ENCODE results near the gene PLA2G6. TPM values are rescaled to one million over a fixed set of nuclear protein-coding genes. Genes with fewer than 3 reads are reported as not detected.
A peak's percentile ranks its signal among the peaks of the same experiment; 100 is the strongest.

PLA2G6 gene
- polyA plus RNA-seq, 2 of the 4 experiments (the other 2 are of a cell fraction) = 7.4 to 7.6 TPM

GRCh38 chr22:38125038-38125610 lies 56.5 kb downstream of the PLA2G6 start:
- no peak for DNase-seq (ENCODE audit: low read depth in 1 of 2, low spot score in 1 of 2)
- CTCF ChIA-PET = interaction anchor here (5.1 kb wide), 1 partner anchor 11 kb away, joined by 36 read pairs; no protein-coding TSS in a partner anchor
- Histone ChIP-seq H3K4me1 (no peaks in the 10 kb centered on the region), H3K27ac (no peak overlapping the region), H3K9me3 (no peaks in the 10 kb centered on the region), H3K4me3 (no peak overlapping the region), H3K4me2 (no peak overlapping the region)
- ATAC-seq = no peak
- POLR2A ChIA-PET = no interaction called here
- WGBS (ENCODE audit: missing lambda C conversion rate) = 88% methylated on average over 7 of the region's 14 CpGs
- TF ChIP-seq BHLHE40 (IDR thresholded peaks at IDR 0.05; ENCODE audit: low read depth, low read length) (no peak), CEBPB (IDR thresholded peaks at IDR 0.05) (no peak), MYC (IDR thresholded peaks at IDR 0.05; ENCODE audit: borderline replicate concordance, low read length) (no peak), HEYL (CRISPR knock-in tag; IDR thresholded peaks at IDR 0.05) (no peak), ZC3H11A (IDR thresholded peaks at IDR 0.05) (no peak), HDAC2 (IDR thresholded peaks at IDR 0.05) (no peak), EP300 (IDR thresholded peaks at IDR 0.05) (no peak), ESRRA (IDR thresholded peaks at IDR 0.05; ENCODE audit: borderline replicate concordance, low read length) (no peak), MAFK (IDR thresholded peaks at IDR 0.05; ENCODE audit: partially characterized antibody) (no peak), FOSB (CRISPR knock-in tag; IDR thresholded peaks at IDR 0.05) (no peak), RNF2 (IDR thresholded peaks at IDR 0.05; ENCODE audit: borderline replicate concordance, low read depth) (no peak), PBX3 (IDR thresholded peaks at IDR 0.05) (no peak)
- TF ChIP-seq, protein P1, sequence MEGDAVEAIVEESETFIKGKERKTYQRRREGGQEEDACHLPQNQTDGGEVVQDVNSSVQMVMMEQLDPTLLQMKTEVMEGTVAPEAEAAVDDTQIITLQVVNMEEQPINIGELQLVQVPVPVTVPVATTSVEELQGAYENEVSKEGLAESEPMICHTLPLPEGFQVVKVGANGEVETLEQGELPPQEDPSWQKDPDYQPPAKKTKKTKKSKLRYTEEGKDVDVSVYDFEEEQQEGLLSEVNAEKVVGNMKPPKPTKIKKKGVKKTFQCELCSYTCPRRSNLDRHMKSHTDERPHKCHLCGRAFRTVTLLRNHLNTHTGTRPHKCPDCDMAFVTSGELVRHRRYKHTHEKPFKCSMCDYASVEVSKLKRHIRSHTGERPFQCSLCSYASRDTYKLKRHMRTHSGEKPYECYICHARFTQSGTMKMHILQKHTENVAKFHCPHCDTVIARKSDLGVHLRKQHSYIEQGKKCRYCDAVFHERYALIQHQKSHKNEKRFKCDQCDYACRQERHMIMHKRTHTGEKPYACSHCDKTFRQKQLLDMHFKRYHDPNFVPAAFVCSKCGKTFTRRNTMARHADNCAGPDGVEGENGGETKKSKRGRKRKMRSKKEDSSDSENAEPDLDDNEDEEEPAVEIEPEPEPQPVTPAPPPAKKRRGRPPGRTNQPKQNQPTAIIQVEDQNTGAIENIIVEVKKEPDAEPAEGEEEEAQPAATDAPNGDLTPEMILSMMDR (IDR thresholded peaks at IDR 0.05) = no peak
- TF ChIP-seq, protein P2, sequence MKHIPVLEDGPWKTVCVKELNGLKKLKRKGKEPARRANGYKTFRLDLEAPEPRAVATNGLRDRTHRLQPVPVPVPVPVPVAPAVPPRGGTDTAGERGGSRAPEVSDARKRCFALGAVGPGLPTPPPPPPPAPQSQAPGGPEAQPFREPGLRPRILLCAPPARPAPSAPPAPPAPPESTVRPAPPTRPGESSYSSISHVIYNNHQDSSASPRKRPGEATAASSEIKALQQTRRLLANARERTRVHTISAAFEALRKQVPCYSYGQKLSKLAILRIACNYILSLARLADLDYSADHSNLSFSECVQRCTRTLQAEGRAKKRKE (CRISPR knock-in tag; IDR thresholded peaks at IDR 0.05; ENCODE audit: low read depth) = no peak
- TF ChIP-seq, protein P3, sequence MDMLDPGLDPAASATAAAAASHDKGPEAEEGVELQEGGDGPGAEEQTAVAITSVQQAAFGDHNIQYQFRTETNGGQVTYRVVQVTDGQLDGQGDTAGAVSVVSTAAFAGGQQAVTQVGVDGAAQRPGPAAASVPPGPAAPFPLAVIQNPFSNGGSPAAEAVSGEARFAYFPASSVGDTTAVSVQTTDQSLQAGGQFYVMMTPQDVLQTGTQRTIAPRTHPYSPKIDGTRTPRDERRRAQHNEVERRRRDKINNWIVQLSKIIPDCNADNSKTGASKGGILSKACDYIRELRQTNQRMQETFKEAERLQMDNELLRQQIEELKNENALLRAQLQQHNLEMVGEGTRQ (IDR thresholded peaks at IDR 0.05) = no peak
- FAIRE-seq = no peak

DNA sequence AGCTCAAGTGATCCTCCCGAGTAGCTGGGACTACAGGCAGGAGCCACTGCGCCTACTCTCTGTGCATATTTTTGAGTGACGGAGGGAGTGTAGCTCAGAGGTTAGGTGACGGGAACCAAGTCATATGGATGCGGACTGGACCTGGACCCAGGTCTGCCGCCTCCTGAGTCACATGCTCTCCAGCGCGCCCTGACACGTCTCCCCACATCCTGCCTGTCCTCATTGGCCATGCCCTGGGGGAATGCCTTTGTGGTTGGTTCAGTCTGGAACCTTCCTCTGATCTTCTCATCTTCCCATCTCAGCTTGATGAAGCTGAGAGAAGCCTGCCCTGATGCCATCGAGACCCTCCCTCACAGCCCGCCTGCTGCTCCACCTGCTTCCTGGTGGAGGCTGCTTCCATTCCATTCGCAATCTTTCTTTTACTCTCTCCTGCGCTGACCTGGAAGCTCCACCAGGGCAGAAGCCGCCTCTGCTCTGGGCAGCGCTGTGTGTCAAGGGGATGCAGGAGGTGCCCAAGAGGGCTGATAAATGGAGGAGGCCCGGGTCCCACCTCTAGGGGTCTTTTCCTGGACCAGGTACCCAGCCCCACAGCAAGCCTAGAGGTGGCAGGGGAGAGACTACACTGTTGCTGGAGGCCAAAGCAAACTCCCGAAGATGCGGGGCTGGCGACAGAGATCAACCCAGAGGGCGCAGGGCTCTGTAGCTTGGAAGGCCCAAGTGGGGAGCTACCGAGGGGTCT lies 57.2 kb downstream of the PLA2G6 start:
- Histone ChIP-seq H3K27ac (no peak overlapping the region), H3K9me3 (no peaks in the 10 kb centered on the region), H3K4me3 (no peak overlapping the region), H3K4me1 (no peaks in the 10 kb centered on the region), H3K4me2 (no peak overlapping the region)
- CTCF ChIA-PET = interaction anchor here (5.1 kb wide), 1 partner anchor 10 kb away, joined by 36 read pairs; no protein-coding TSS in a partner anchor
- POLR2A ChIA-PET = no interaction called here
- ATAC-seq = peak in 1 of 2 experiments; percentile 56; a peak in 3 of 6 replicates
- no peak for DNase-seq (ENCODE audit: low read depth in 1 of 2, low spot score in 1 of 2)
- TF ChIP-seq PBX3 (IDR thresholded peaks at IDR 0.05) = no peak
- no peak for FAIRE-seq
- WGBS (ENCODE audit: missing lambda C conversion rate) = 87% methylated on average over 21 of the region's 21 CpGs

GRCh38 chr22:38122616-38123015 lies 59.0 kb downstream of the PLA2G6 start:
- Histone ChIP-seq H3K4me3 (no peak overlapping the region), H3K4me1 (no peaks in the 10 kb centered on the region), H3K4me2 (no peak overlapping the region), H3K9me3 (no peaks in the 10 kb centered on the region), H3K27ac (no peak overlapping the region)
- 58% methylated on average over 5 of the region's 6 CpGs for WGBS (ENCODE audit: missing lambda C conversion rate)
- FAIRE-seq (no peak), DNase-seq (ENCODE audit: low read depth in 1 of 2, low spot score in 1 of 2) (no peak), ATAC-seq (no peak; a peak in 1 of 6 replicates)
- POLR2A ChIA-PET = no interaction called here
- CTCF ChIA-PET = interaction anchor here (2.0 to 5.1 kb wide), 2 partner anchors 8 to 15 kb away, joined by 6 to 36 read pairs; no protein-coding TSS in a partner anchor
- TF ChIP-seq NR3C1 (IDR thresholded peaks at IDR 0.05) = no peak
- no peak for TF ChIP-seq RCOR1 (IDR thresholded peaks at IDR 0.05; ENCODE audit: low read depth, low read length)
- no peak for TF ChIP-seq EHMT2 (IDR thresholded peaks at IDR 0.05; ENCODE audit: low read depth)
- no peak for TF ChIP-seq NFE2L2 (conservative IDR thresholded peaks at IDR 0.05; ENCODE audit: low read length)
- no peak for TF ChIP-seq MYC (IDR thresholded peaks at IDR 0.05; ENCODE audit: borderline replicate concordance, low read length)
- no peak for TF ChIP-seq GATA3 (IDR thresholded peaks at IDR 0.05; ENCODE audit: borderline replicate concordance)
- TF ChIP-seq, protein P3 (IDR thresholded peaks at IDR 0.05) = no peak
- no peak for TF ChIP-seq CBX8 (IDR thresholded peaks at IDR 0.05)
- TF ChIP-seq HEYL (CRISPR knock-in tag; IDR thresholded peaks at IDR 0.05) = no peak
- TF ChIP-seq CBX2 (IDR thresholded peaks at IDR 0.05; ENCODE audit: borderline replicate concordance, low read depth) = no peak
